ENCODE results near the gene UBA6. TPM values are rescaled to one million over a fixed set of nuclear protein-coding genes. Genes with fewer than 3 reads are reported as not detected.

Gene UBA6
- total and polyA plus RNA-seq, 9 of the 15 experiments (the other 6 are each of a cell fraction or from before 2014, with no cell fraction given), result 22.9 to 139 (median 94.6) TPM

DNA sequence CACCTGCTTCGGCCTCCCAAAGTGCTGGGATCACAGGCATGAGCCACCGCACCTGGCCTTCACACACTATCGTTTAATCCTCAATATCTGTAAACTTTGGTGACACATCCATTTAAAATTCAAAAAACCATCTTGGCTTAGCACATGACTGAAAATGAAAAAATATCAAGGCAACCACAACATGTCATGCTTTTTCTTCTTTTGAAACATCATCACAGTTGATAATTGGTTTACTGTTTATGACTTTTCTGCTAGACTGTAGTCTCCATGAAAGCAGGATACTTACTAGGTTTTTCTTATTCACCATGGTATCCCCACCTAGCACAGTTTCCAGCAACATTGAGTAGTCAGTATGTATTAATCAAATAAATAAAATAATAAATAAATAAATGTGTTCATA, 42.2 kb upstream of the UBA6 start (continued):
- no peak for TF ChIP-seq NKRF (IDR thresholded peaks at IDR 0.05; ENCODE audit: borderline replicate concordance)
- no peak for TF ChIP-seq ZNF707 (CRISPR knock-in tag; conservative IDR thresholded peaks at IDR 0.05)
- TF ChIP-seq, protein P1, sequence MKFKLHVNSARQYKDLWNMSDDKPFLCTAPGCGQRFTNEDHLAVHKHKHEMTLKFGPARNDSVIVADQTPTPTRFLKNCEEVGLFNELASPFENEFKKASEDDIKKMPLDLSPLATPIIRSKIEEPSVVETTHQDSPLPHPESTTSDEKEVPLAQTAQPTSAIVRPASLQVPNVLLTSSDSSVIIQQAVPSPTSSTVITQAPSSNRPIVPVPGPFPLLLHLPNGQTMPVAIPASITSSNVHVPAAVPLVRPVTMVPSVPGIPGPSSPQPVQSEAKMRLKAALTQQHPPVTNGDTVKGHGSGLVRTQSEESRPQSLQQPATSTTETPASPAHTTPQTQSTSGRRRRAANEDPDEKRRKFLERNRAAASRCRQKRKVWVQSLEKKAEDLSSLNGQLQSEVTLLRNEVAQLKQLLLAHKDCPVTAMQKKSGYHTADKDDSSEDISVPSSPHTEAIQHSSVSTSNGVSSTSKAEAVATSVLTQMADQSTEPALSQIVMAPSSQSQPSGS (CRISPR knock-in tag; IDR thresholded peaks at IDR 0.05), result no peak
- no peak for TF ChIP-seq ZNF347 (CRISPR knock-in tag; IDR thresholded peaks at IDR 0.05; ENCODE audit: low read depth)
- no peak for TF ChIP-seq CEBPB (tag; IDR thresholded peaks at IDR 0.05)
- no peak for TF ChIP-seq SRSF1 (IDR thresholded peaks at IDR 0.05; ENCODE audit: low read depth, low read length)
- TF ChIP-seq MLX (CRISPR knock-in tag; conservative IDR thresholded peaks at IDR 0.05), result no peak
- no peak for TF ChIP-seq SMAD2 (IDR thresholded peaks at IDR 0.05; ENCODE audit: low read depth, low read length)
- no peak for TF ChIP-seq SMARCA4 (IDR thresholded peaks at IDR 0.05)
- no peak for TF ChIP-seq TBL1XR1 (IDR thresholded peaks at IDR 0.05; ENCODE audit: low read length in 2 of 2)

Data from K562 (cell line).